ENCODE results near the gene B3GNT8.
"Not testable (repeated sequence)": the region's sequence is repeated elsewhere in the genome, so short reads cannot be mapped to it uniquely, and the experiment has no call there.

B3GNT8 gene

GRCh38 chr19:41392775-41393174, 34.4 kb downstream of the B3GNT8 start:
- ChIA-PET POLR2A (no interaction called here), CTCF (no interaction called here)

GRCh38 chr19:41391618-41392017, 35.6 kb downstream of the B3GNT8 start:
- POLR2A ChIA-PET, result no interaction called here
- no peak for DNase-seq (ENCODE audit: low read depth, low spot score)
- H3K4me3 ChIP-seq (ENCODE audit: low read depth, low read length), result no peak overlapping the region
- no peak for TF ChIP-seq CTCF (IDR thresholded peaks at IDR 0.05; ENCODE audit: insufficient read depth, low read length, missing control alignments)
- CTCF ChIA-PET, result no interaction called here

More at GRCh38 chr19:41392775-41393174, 34.4 kb downstream of the B3GNT8 start:
- TF ChIP-seq CTCF (IDR thresholded peaks at IDR 0.05; ENCODE audit: insufficient read depth, low read length, missing control alignments), result no peak
- no peak for DNase-seq (ENCODE audit: low read depth, low spot score)
- no peak overlapping the region for H3K4me3 ChIP-seq (ENCODE audit: low read depth, low read length)

- DNase-seq (ENCODE audit: low read depth, low spot score), result no peak
- ChIA-PET CTCF (no interaction called here), POLR2A (no interaction called here)
- no peak for TF ChIP-seq CTCF (IDR thresholded peaks at IDR 0.05; ENCODE audit: insufficient read depth, low read length, missing control alignments)
- H3K4me3 ChIP-seq (ENCODE audit: low read depth, low read length), result no peak overlapping the region
Measured at GRCh38 chr19:41386442-41386841, 40.7 kb downstream of the B3GNT8 start.

- CTCF ChIA-PET, result interaction anchor here (1.3 kb wide), 1 partner anchor 75 kb away, joined by 3 read pairs; no protein-coding TSS in a partner anchor
- POLR2A ChIA-PET, result no interaction called here
- no peak for TF ChIP-seq CTCF (IDR thresholded peaks at IDR 0.05; ENCODE audit: insufficient read depth, low read length, missing control alignments)
Measured at GRCh38 chr19:41384351-41384750, 42.8 kb downstream of the B3GNT8 start.

GRCh38 chr19:41381536-41381935, 45.6 kb downstream of the B3GNT8 start:
- DNase-seq (ENCODE audit: low read depth, low spot score); POLR2A ChIA-PET; H3K4me3 ChIP-seq (ENCODE audit: low read depth, low read length): not testable (repeated sequence)
- CTCF ChIA-PET, result interaction anchor here (1.0 to 1.7 kb wide), 4 partner anchors 9 to 59 kb away, joined by 3 to 4 read pairs (median 3); partner anchors contain the start of gene DMAC2

More at GRCh38 chr19:41384351-41384750, 42.8 kb downstream of the B3GNT8 start:
- H3K4me3 ChIP-seq (ENCODE audit: low read depth, low read length), result no peak overlapping the region
- DNase-seq (ENCODE audit: low read depth, low spot score), result no peak

- no peak overlapping the region for H3K4me3 ChIP-seq (ENCODE audit: low read depth, low read length)
- peak; percentile 27 for TF ChIP-seq CTCF (IDR thresholded peaks at IDR 0.05; ENCODE audit: insufficient read depth, low read length, missing control alignments)
- no peak for DNase-seq (ENCODE audit: low read depth, low spot score)
- CTCF ChIA-PET, result interaction anchor here (0.5 to 1.4 kb wide), 4 partner anchors 8 to 70 kb away, joined by 3 to 4 read pairs (median 4); no protein-coding TSS in a partner anchor
- POLR2A ChIA-PET, result no interaction called here
Measured at GRCh38 chr19:41377977-41378709, 49.0 kb downstream of the B3GNT8 start.

GRCh38 chr19:41376998-41377365, 50.2 kb downstream of the B3GNT8 start:
- POLR2A ChIA-PET, result no interaction called here
- peak overlapping the region; percentile 59 for H3K4me3 ChIP-seq (ENCODE audit: low read depth, low read length)
- DNase-seq (ENCODE audit: low read depth, low spot score), result no peak

More at GRCh38 chr19:41376998-41377365, 50.2 kb downstream of the B3GNT8 start:
- CTCF ChIA-PET, result no interaction called here
- no peak for TF ChIP-seq CTCF (IDR thresholded peaks at IDR 0.05; ENCODE audit: insufficient read depth, low read length, missing control alignments)

Data from AG04449 (cell line).